Activated T-helper 17 cell treated with anti-CD3 and anti-CD28 coated beads, Interleukin-2, amount 50 U/mL, for 72 hours (primary cell): ENCODE results near the gene RPS24. TPM values are rescaled to one million over a fixed set of nuclear protein-coding genes. Genes with fewer than 3 reads are reported as not detected.
"Not testable (repeated sequence)": the region's sequence is repeated elsewhere in the genome, so short reads cannot be mapped to it uniquely, and the experiment has no call there.

Experiments
- ATAC-seq: fragments of 150-1000 bp; cut with Tn5 transposase; replicated peaks from 2 replicates; pipeline ENCODE4 v1.10.0; 2021; ENCODE audit warnings: mild to moderate bottlenecking, moderate library complexity
- H3K27ac Mint-ChIP-seq: one replicate; pipeline ENCODE4 v1.8.0; 2022; ENCODE audit warnings: mixed read lengths
- H3K27me3 Mint-ChIP-seq: one replicate; pipeline ENCODE4 v1.8.0; 2022; ENCODE audit warnings: mixed read lengths
- H3K36me3 Mint-ChIP-seq: one replicate; pipeline ENCODE4 v1.8.0; 2022; ENCODE audit warnings: low read depth, mild to moderate bottlenecking, mixed read lengths
- H3K4me1 Mint-ChIP-seq: one replicate; pipeline ENCODE4 v1.8.0; 2022; ENCODE audit warnings: mixed read lengths
- H3K4me3 Mint-ChIP-seq: one replicate; pipeline ENCODE4 v1.8.0; 2022; ENCODE audit warnings: mild to moderate bottlenecking, mixed read lengths
- H3K9me3 Mint-ChIP-seq: one replicate; pipeline ENCODE4 v1.8.0; 2022; ENCODE audit warnings: mixed read lengths
- total RNA-seq, 2 donors: library from RNA; stranded (reverse); gene quantifications; one replicate each; pipeline ENCODE4 v1.2.3, GENCODE V29; 2022

Gene RPS24
- total RNA-seq, result 1,000 to 10,000 TPM in 1 of 2 donors, 100 to 1,000 TPM in 1; 890 to 1,474 TPM

DNA sequence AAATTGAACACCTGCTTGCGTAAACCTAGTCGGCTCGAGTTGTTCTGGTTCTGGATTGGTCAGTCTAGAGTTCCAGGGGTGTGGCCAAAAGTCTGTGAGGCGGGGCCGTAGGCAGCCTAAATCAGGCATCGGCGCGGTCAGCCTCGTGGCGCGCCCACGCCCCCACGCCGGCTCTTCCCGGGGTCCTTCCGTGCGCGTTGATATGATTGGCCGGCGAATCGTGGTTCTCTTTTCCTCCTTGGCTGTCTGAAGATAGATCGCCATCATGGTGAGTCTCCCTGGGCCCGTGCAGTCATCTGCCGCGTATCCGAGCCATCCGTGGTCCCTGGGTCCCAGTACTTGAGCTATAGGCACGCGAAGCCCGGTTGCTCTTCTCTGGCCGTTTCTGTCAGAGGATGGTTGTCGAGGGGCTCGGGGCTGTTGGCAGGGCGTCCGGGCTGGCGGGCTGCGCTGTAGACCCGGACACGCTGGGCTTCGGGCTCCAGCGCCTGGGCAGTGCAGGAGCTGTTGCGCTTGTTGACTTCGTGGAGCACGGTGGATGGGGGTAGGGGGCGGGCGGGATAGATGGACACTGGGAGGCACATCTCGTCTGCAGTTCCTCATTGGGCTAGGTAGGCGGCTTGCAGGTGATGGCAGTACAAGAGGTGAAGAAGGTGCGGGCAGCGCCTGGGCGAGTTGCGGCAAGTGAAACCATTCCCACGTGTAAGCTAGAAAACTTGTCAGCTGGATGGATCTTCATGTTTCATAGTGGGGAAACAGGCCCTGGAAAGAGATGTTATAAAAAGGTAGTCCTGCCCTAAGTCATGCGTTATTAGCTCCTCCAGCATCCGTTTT, at the start of gene RPS24:
TSS of gene RPS24 (plus strand) at position 227 of the 834 bp plus-strand sequence. CDS start at position 266, 39 bp downstream.
- H3K36me3 Mint-ChIP-seq, result peaks cover 63% of the 10 kb centered on the region
- H3K27ac Mint-ChIP-seq, result peak within 1 kb of the TSS; percentile 88
- peak within 1 kb of the TSS; percentile 92 for H3K4me3 Mint-ChIP-seq
- H3K27me3 Mint-ChIP-seq, result no peaks in the 10 kb centered on the region
- peaks cover 39% of the 10 kb centered on the region for H3K4me1 Mint-ChIP-seq
- ATAC-seq, result peak; percentile 88
- H3K9me3 Mint-ChIP-seq, result no peaks in the 10 kb centered on the region

- Mint-ChIP-seq H3K36me3 (peaks cover 98% of the 10 kb centered on the region), H3K4me3 (no peak overlapping the region), H3K27ac (no peak overlapping the region), H3K9me3 (no peaks in the 10 kb centered on the region), H3K27me3 (no peaks in the 10 kb centered on the region), H3K4me1 (no peaks in the 10 kb centered on the region)
- ATAC-seq, result no peak
Measured at GRCh38 chr10:77984986-77985385, 48.7 kb upstream of the RPS24 start.

- Mint-ChIP-seq H3K4me3 (no peak overlapping the region), H3K9me3 (no peaks in the 10 kb centered on the region)
Measured at GRCh38 chr10:77987671-77988255, 45.9 kb upstream of the RPS24 start.

GRCh38 chr10:77989081-77989724, 44.5 kb upstream of the RPS24 start:
- Mint-ChIP-seq H3K27me3 (no peaks in the 10 kb centered on the region), H3K9me3 (no peaks in the 10 kb centered on the region)

More at GRCh38 chr10:77987671-77988255, 45.9 kb upstream of the RPS24 start:
- no peaks in the 10 kb centered on the region for H3K27me3 Mint-ChIP-seq
- H3K4me1 Mint-ChIP-seq, result no peaks in the 10 kb centered on the region
- no peak for ATAC-seq
- H3K36me3 Mint-ChIP-seq, result peaks cover 100% of the 10 kb centered on the region
- peak overlapping the region; percentile 41 for H3K27ac Mint-ChIP-seq

DNA sequence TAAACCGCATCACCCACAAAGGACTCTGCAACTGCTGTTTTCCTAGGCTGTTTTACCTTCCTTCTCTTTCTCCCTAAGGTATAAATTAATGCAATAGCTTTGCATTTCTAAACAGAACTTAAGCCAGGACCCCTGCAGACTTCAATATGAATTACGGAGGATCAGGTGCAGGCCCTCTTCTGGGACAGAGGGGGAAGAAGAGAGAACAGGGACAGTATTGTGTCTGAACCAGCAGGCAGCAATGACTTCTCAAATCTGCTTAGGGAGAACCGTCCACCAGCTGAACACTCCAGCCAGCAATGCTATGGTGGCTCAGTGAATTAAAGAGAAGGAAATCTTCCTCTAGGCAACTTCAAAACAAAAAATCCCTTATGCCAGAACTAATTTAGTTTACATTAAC, 40.0 kb upstream of the RPS24 start:
- Mint-ChIP-seq H3K9me3 (no peaks in the 10 kb centered on the region), H3K27ac (no peak overlapping the region), H3K27me3 (no peaks in the 10 kb centered on the region), H3K4me1 (peaks cover 5% of the 10 kb centered on the region), H3K4me3 (no peak overlapping the region), H3K36me3 (peaks cover 98% of the 10 kb centered on the region)
- no peak for ATAC-seq

More at GRCh38 chr10:77989081-77989724, 44.5 kb upstream of the RPS24 start:
- Mint-ChIP-seq H3K36me3 (peaks cover 100% of the 10 kb centered on the region), H3K4me1 (peaks cover 5% of the 10 kb centered on the region), H3K27ac (no peak overlapping the region), H3K4me3 (no peak overlapping the region)
- ATAC-seq, result no peak

GRCh38 chr10:77998780-77999179, 34.9 kb upstream of the RPS24 start:
- H3K27me3 Mint-ChIP-seq, H3K4me1 Mint-ChIP-seq, H3K27ac Mint-ChIP-seq, ATAC-seq, H3K9me3 Mint-ChIP-seq, H3K4me3 Mint-ChIP-seq: not testable (repeated sequence)
- H3K36me3 Mint-ChIP-seq, result peaks cover 98% of the 10 kb centered on the region

- H3K27me3 Mint-ChIP-seq, result no peaks in the 10 kb centered on the region
- no peak for ATAC-seq
- no peaks in the 10 kb centered on the region for H3K9me3 Mint-ChIP-seq
- H3K4me3 Mint-ChIP-seq, result no peak overlapping the region
- no peaks in the 10 kb centered on the region for H3K4me1 Mint-ChIP-seq
- H3K36me3 Mint-ChIP-seq, result peaks cover 98% of the 10 kb centered on the region
- no peak overlapping the region for H3K27ac Mint-ChIP-seq
Measured at GRCh38 chr10:78000206-78000605, 33.5 kb upstream of the RPS24 start.

DNA sequence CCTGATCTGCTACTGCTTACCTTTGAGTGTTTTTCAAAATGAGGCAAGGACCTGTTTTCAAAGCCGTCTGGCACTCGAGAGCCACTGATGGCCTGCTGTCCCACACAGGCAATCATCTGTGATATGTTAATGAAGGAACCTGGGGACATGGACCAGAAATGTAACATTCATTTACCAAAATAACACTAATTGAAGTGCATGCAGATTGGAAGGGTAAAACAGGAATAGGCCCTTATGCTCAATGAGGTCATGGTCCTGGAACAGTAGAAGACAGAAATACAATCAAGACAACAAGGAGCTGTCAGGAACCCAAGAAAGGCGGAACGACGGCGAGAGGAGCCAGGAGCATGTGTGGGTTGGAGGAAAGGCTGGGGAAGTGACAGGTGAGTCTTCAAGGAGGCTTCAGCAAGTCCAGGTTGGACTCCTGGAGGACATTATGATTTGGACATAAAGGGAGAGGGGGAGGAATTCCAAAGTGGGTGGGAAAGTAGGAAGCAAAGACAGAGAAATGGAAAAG, 32.6 kb upstream of the RPS24 start:
- H3K4me3 Mint-ChIP-seq, result no peak overlapping the region
- no peaks in the 10 kb centered on the region for H3K27me3 Mint-ChIP-seq
- H3K4me1 Mint-ChIP-seq, result no peaks in the 10 kb centered on the region
- ATAC-seq, result no peak
- peaks cover 98% of the 10 kb centered on the region for H3K36me3 Mint-ChIP-seq
- H3K27ac Mint-ChIP-seq, result no peak overlapping the region
- no peaks in the 10 kb centered on the region for H3K9me3 Mint-ChIP-seq

DNA sequence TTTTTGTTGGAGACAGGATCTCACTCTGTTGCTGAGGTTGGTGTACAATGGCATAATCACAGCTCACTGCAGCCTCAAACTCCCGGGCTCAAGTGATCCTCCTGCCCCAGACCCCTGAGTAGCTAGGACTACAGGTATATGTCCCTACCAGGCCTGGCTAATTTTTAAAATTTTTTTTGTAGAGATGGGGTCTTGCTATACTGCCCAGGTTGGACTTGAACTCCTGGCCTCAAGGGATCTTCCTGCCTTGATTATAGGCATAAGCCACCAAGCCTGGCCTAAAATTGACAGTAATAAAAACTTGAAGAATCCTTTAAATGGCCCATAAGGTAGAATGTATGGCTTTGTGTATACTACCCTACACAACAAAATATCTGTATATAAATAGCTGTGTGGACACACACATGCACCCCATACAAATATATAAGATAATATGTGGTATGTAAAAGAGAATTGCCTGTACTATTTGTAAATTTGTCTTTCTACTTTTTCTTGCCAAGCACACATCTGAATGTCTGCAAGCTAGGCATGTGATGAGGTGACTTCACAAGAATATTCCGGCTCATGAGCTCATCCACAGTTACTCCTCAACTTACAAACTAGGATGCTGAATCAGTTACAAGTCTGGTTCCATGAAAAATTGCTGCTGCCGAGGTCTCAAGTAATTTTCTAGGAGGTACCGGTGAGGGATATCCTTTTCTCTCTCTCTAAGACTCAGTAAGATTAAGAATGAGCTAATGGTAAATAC, 30.9 kb upstream of the RPS24 start:
- no peaks in the 10 kb centered on the region for H3K4me1 Mint-ChIP-seq
- H3K9me3 Mint-ChIP-seq, result no peaks in the 10 kb centered on the region
- H3K36me3 Mint-ChIP-seq, result peaks cover 100% of the 10 kb centered on the region
- no peaks in the 10 kb centered on the region for H3K27me3 Mint-ChIP-seq
- ATAC-seq, result no peak
- H3K27ac Mint-ChIP-seq, result no peak overlapping the region
- no peak overlapping the region for H3K4me3 Mint-ChIP-seq

DNA sequence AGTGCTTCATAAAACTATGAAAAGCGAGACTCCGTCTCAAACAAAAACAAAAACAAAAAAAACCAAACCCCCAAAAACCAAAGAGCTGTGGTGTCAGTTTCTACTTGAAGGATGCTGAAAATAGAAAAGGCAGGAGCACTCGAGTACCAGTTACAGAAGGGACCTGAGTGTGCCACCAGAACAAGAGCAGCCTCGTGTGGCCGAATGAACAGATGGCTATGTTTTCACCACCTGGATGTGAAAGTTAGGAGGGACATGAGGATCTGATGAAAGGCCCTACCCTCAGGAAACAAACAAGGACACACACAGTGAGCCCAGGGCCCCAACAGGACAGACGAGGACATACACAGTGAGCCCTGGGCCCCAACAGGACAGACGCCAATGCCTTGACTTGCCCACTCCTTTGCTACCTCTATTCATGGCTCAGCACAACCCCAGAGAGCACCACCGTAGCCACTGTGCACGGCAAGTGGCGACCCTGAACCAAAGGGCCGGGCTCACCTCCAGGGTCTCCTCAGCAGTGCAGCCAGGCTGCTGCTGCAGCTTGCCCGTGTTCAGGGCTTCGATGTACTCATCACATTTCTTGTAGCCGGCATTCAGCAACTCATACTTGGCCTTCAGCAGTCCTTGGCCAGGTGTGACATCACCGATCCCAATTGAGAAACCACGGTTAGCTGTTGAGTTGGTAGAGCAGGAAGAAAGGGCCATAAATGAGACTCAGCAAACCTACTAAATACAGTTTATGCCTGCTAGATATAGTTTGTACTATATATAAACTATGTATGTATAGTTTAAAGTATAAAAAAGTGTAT, 29.2 kb upstream of the RPS24 start:
- Mint-ChIP-seq H3K27ac (no peak overlapping the region), H3K4me3 (no peak overlapping the region), H3K27me3 (no peaks in the 10 kb centered on the region), H3K36me3 (peaks cover 100% of the 10 kb centered on the region), H3K9me3 (no peaks in the 10 kb centered on the region), H3K4me1 (no peaks in the 10 kb centered on the region)
- no peak for ATAC-seq

GRCh38 chr10:78007172-78007571, 26.5 kb upstream of the RPS24 start:
- no peak for ATAC-seq
- no peaks in the 10 kb centered on the region for H3K27me3 Mint-ChIP-seq
- H3K4me1 Mint-ChIP-seq, result no peaks in the 10 kb centered on the region
- H3K27ac Mint-ChIP-seq, result no peak overlapping the region
- no peaks in the 10 kb centered on the region for H3K9me3 Mint-ChIP-seq
- H3K4me3 Mint-ChIP-seq, result no peak overlapping the region
- H3K36me3 Mint-ChIP-seq, result peaks cover 100% of the 10 kb centered on the region

DNA sequence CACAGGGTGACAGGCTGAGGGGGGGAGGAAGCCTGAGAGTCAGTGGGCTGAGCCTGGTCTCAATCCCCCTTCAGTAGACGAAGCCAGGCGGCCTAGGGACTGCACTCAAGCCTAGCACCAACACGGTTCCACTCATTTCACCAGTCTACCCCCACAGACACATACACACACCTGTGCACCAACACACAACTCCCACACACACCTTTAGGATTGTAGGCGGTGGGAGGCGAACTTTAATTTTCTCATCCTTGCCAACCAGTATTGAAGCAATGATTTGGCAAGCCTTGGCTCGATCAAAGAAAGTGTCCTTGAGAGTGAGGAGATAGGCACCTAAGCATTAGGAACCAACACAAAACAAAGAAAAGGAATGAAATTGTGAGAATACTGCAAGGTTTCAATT, 24.0 kb upstream of the RPS24 start:
- Mint-ChIP-seq H3K27ac (no peak overlapping the region), H3K4me3 (no peak overlapping the region), H3K36me3 (peaks cover 100% of the 10 kb centered on the region), H3K27me3 (no peaks in the 10 kb centered on the region), H3K9me3 (no peaks in the 10 kb centered on the region), H3K4me1 (no peaks in the 10 kb centered on the region)
- ATAC-seq, result no peak

DNA sequence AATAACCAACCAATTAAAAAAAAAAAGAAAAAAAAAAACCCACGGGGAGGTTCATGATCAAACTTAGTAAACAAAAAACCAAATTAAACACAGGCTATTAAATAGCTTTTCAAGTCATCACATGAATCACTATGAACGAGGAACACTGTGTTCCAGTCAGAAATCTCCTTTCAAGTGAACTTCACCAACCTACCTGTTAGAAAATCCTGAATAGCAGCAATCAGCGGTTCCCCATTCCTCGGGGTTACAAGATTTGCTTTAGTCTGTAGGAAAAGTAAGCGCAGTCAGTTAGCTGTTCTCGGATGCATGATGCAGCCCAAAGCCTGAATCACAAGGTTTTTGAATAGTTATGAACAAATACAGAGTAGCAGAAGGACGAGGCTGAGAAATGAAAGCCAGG, 23.4 kb upstream of the RPS24 start:
- Mint-ChIP-seq H3K4me3 (no peak overlapping the region), H3K9me3 (no peaks in the 10 kb centered on the region), H3K4me1 (no peaks in the 10 kb centered on the region), H3K36me3 (peaks cover 100% of the 10 kb centered on the region), H3K27ac (no peak overlapping the region), H3K27me3 (no peaks in the 10 kb centered on the region)
- no peak for ATAC-seq
